WTC11 (cell line): ENCODE measurements around the gene MCF2L2.

Experiments
- CBFB ChIP-seq: sonication (generic); formaldehyde crosslinking; IDR thresholded peaks from 2 replicates; pipeline ENCODE4 v1.8.1; 2022; ENCODE audit warnings: mild to moderate bottlenecking, low read depth, missing genetic modification reagents
- ESRRA ChIP-seq: sonication (generic); formaldehyde crosslinking; IDR thresholded peaks from 2 replicates; pipeline ENCODE4 v1.8.1; 2022; ENCODE audit warnings: mild to moderate bottlenecking, missing genetic modification reagents, borderline replicate concordance
- IRF2 ChIP-seq: sonication (generic); formaldehyde crosslinking; IDR thresholded peaks from 2 replicates; pipeline ENCODE4 v1.8.0; 2022; ENCODE audit warnings: low read depth, missing genetic modification reagents, borderline replicate concordance
- SP1 ChIP-seq: sonication (generic); formaldehyde crosslinking; conservative IDR thresholded peaks from 2 replicates; pipeline ENCODE4 v1.8.1; 2022; ENCODE audit warnings: missing genetic modification reagents
- TEAD4 ChIP-seq: sonication (generic); formaldehyde crosslinking; IDR thresholded peaks from 2 replicates; pipeline ENCODE4 v1.8.0; 2022; ENCODE audit warnings: mild to moderate bottlenecking, missing genetic modification reagents
- TP53 ChIP-seq: sonication (generic); formaldehyde crosslinking; IDR thresholded peaks from 2 replicates; pipeline ENCODE4 v1.8.1; 2023; ENCODE audit warnings: mild to moderate bottlenecking, missing genetic modification reagents
- ZNF138 ChIP-seq: sonication (generic); formaldehyde crosslinking; conservative IDR thresholded peaks from 2 replicates; pipeline ENCODE4 v1.8.1; 2022; ENCODE audit warnings: mild to moderate bottlenecking, moderate library complexity, missing genetic modification reagents
- ZNF263 ChIP-seq: sonication (generic); formaldehyde crosslinking; IDR thresholded peaks from 2 replicates; pipeline ENCODE4 v1.8.1; 2022; ENCODE audit warnings: low read depth, mild to moderate bottlenecking, moderate library complexity, missing genetic modification reagents
- TF ChIP-seq, protein P1 (sequence below): fragments of 200-600 bp; IDR thresholded peaks from 2 replicates; pipeline ENCODE4 v1.8.0; 2022; ENCODE audit warnings: antibody characterized with exemption
- TF ChIP-seq, protein P2 (sequence below): sonication (generic); formaldehyde crosslinking; IDR thresholded peaks from 2 replicates; pipeline ENCODE4 v1.8.1; 2023; ENCODE audit warnings: mild to moderate bottlenecking, missing genetic modification reagents
- TF ChIP-seq, protein P3 (sequence below): sonication (generic); formaldehyde crosslinking; conservative IDR thresholded peaks from 2 replicates; pipeline ENCODE4 v1.8.1; 2022; ENCODE audit warnings: mild to moderate bottlenecking, missing genetic modification reagents
- TF ChIP-seq, protein P4 (sequence below): sonication (generic); formaldehyde crosslinking; IDR thresholded peaks from 2 replicates; pipeline ENCODE4 v1.8.0; 2023; ENCODE audit warnings: missing genetic modification reagents, mild to moderate bottlenecking, borderline replicate concordance

DNA sequence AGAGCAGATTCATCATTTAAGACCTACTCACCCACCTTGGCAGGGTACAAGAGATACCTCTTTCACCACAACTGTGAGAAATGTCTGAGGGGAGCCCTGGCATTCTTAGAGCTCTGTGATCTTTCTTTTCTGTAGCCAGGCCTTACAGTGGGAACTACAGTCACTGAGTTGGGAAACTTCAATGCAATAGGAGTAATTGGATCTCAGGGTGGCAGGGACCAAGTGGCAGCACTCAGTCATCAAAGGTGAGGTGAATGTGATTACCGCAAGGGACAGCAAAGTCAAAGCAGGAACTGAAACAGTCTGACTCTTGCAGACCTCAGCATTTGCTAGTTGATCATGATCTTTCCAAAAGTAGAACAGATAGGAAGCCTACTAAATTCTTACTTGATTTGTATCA is 7.2 kb upstream of the MCF2L2 start:
- TF ChIP-seq, protein P1, sequence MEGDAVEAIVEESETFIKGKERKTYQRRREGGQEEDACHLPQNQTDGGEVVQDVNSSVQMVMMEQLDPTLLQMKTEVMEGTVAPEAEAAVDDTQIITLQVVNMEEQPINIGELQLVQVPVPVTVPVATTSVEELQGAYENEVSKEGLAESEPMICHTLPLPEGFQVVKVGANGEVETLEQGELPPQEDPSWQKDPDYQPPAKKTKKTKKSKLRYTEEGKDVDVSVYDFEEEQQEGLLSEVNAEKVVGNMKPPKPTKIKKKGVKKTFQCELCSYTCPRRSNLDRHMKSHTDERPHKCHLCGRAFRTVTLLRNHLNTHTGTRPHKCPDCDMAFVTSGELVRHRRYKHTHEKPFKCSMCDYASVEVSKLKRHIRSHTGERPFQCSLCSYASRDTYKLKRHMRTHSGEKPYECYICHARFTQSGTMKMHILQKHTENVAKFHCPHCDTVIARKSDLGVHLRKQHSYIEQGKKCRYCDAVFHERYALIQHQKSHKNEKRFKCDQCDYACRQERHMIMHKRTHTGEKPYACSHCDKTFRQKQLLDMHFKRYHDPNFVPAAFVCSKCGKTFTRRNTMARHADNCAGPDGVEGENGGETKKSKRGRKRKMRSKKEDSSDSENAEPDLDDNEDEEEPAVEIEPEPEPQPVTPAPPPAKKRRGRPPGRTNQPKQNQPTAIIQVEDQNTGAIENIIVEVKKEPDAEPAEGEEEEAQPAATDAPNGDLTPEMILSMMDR, result no peak
- no peak for TF ChIP-seq TEAD4 (CRISPR knock-in tag)
- TF ChIP-seq, protein P2, sequence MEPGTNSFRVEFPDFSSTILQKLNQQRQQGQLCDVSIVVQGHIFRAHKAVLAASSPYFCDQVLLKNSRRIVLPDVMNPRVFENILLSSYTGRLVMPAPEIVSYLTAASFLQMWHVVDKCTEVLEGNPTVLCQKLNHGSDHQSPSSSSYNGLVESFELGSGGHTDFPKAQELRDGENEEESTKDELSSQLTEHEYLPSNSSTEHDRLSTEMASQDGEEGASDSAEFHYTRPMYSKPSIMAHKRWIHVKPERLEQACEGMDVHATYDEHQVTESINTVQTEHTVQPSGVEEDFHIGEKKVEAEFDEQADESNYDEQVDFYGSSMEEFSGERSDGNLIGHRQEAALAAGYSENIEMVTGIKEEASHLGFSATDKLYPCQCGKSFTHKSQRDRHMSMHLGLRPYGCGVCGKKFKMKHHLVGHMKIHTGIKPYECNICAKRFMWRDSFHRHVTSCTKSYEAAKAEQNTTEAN, result no peak
- no peak for TF ChIP-seq ZNF263 (CRISPR knock-in tag)
- TF ChIP-seq, protein P3, sequence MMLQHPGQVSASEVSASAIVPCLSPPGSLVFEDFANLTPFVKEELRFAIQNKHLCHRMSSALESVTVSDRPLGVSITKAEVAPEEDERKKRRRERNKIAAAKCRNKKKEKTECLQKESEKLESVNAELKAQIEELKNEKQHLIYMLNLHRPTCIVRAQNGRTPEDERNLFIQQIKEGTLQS (CRISPR knock-in tag), result no peak
- no peak for TF ChIP-seq ESRRA (CRISPR knock-in tag)
- TF ChIP-seq, protein P4, sequence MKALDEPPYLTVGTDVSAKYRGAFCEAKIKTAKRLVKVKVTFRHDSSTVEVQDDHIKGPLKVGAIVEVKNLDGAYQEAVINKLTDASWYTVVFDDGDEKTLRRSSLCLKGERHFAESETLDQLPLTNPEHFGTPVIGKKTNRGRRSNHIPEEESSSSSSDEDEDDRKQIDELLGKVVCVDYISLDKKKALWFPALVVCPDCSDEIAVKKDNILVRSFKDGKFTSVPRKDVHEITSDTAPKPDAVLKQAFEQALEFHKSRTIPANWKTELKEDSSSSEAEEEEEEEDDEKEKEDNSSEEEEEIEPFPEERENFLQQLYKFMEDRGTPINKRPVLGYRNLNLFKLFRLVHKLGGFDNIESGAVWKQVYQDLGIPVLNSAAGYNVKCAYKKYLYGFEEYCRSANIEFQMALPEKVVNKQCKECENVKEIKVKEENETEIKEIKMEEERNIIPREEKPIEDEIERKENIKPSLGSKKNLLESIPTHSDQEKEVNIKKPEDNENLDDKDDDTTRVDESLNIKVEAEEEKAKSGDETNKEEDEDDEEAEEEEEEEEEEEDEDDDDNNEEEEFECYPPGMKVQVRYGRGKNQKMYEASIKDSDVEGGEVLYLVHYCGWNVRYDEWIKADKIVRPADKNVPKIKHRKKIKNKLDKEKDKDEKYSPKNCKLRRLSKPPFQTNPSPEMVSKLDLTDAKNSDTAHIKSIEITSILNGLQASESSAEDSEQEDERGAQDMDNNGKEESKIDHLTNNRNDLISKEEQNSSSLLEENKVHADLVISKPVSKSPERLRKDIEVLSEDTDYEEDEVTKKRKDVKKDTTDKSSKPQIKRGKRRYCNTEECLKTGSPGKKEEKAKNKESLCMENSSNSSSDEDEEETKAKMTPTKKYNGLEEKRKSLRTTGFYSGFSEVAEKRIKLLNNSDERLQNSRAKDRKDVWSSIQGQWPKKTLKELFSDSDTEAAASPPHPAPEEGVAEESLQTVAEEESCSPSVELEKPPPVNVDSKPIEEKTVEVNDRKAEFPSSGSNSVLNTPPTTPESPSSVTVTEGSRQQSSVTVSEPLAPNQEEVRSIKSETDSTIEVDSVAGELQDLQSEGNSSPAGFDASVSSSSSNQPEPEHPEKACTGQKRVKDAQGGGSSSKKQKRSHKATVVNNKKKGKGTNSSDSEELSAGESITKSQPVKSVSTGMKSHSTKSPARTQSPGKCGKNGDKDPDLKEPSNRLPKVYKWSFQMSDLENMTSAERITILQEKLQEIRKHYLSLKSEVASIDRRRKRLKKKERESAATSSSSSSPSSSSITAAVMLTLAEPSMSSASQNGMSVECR (CRISPR knock-in tag), result no peak
- TF ChIP-seq SP1 (CRISPR knock-in tag), result no peak
- no peak for TF ChIP-seq IRF2 (CRISPR knock-in tag)
- no peak for TF ChIP-seq ZNF138
- TF ChIP-seq TP53 (CRISPR knock-in tag), result no peak
- TF ChIP-seq CBFB (CRISPR knock-in tag), result no peak
